Measurements from ENCODE around the gene CTSL.
"Not testable (repeated sequence)": the region's sequence is repeated elsewhere in the genome, so short reads cannot be mapped to it uniquely, and the experiment has no call there.

CTSL gene

GRCh38 chr9:87759980-87760379 lies 34.1 kb downstream of the CTSL start:
- not testable (repeated sequence) for DNase-seq (ENCODE audit: low spot score)

- no peak for DNase-seq (ENCODE audit: low spot score)
Measured at GRCh38 chr9:87760529-87760928, 34.6 kb downstream of the CTSL start.

- DNase-seq (ENCODE audit: low spot score): no peak
Measured at GRCh38 chr9:87763286-87763685, 37.4 kb downstream of the CTSL start.

- no peak for DNase-seq (ENCODE audit: low spot score)
Measured at GRCh38 chr9:87765521-87765920, 39.6 kb downstream of the CTSL start.

- no peak for DNase-seq (ENCODE audit: low spot score)
Measured at GRCh38 chr9:87766697-87767096, 40.8 kb downstream of the CTSL start.

GRCh38 chr9:87770616-87771315 lies 44.8 kb downstream of the CTSL start:
- DNase-seq (ENCODE audit: low spot score): no peak

- DNase-seq (ENCODE audit: low spot score): peak; percentile 34
Measured at GRCh38 chr9:87771316-87772006, 45.5 kb downstream of the CTSL start.

- no peak for DNase-seq (ENCODE audit: low spot score)
Measured at GRCh38 chr9:87776481-87777379, 50.8 kb downstream of the CTSL start.

- no peak for DNase-seq (ENCODE audit: low spot score)
Measured at GRCh38 chr9:87778996-87779395, 53.1 kb downstream of the CTSL start.
